GM10248 (cell line): ENCODE measurements around the gene MGARP.
"Not testable (repeated sequence)": the region's sequence is repeated elsewhere in the genome, so short reads cannot be mapped to it uniquely, and the experiment has no call there.

Experiments used
- CTCF ChIA-PET: fragments of 300-600 bp; sonication (Branson Sonifier 250); formaldehyde crosslinking; extraction: SDS; loops from one replicate; lab custom pipeline; 2021; ENCODE audit warnings: antibody characterized with exemption; lab: Yijun Ruan, JAX
- POLR2A ChIA-PET: fragments of 350-650 bp; sonication (Branson Sonifier 250); formaldehyde crosslinking; extraction: SDS; loops from one replicate; lab custom pipeline; 2020; ENCODE audit warnings: antibody characterized with exemption; lab: Yijun Ruan, JAX
- DNase-seq: peaks from one replicate; pipeline ENCODE4 v3.0.0; 2012; ENCODE audit errors: extremely low spot score
- TF ChIP-seq, protein P1 (sequence below): IDR thresholded peaks from 2 replicates; pipeline ENCODE4 v1.5.1; 2012; ENCODE audit warnings: mild to moderate bottlenecking, low read depth; ENCODE audit errors: extremely low read depth, missing control alignments, control extremely low read depth

The MGARP gene

DNA sequence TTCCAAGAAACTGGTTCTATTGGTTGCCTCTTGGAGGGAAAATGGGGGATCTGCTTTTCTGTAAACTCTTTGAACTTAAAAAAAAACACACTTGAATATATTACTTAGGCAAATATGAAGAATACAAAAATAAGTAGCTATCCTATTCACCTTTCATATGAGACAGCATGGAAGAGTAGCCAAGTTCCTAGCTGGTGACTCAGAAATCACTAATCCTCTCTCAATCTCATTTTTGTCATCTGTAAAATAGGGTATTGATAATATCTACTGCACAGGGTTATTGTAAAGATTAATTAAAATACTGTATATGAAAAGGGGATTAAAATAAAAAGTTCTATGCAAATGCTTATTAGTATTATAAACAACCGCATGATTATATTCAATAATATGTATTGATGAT, 12.7 kb downstream of the MGARP start:
- no peak for DNase-seq
- ChIA-PET POLR2A (no interaction called here), CTCF (interaction anchor here (1.3 to 2.3 kb wide), 4 partner anchors 10 to 90 kb away, joined by 3 to 16 read pairs (median 6); partner anchors contain the start of gene ELF2)
- TF ChIP-seq, protein P1, sequence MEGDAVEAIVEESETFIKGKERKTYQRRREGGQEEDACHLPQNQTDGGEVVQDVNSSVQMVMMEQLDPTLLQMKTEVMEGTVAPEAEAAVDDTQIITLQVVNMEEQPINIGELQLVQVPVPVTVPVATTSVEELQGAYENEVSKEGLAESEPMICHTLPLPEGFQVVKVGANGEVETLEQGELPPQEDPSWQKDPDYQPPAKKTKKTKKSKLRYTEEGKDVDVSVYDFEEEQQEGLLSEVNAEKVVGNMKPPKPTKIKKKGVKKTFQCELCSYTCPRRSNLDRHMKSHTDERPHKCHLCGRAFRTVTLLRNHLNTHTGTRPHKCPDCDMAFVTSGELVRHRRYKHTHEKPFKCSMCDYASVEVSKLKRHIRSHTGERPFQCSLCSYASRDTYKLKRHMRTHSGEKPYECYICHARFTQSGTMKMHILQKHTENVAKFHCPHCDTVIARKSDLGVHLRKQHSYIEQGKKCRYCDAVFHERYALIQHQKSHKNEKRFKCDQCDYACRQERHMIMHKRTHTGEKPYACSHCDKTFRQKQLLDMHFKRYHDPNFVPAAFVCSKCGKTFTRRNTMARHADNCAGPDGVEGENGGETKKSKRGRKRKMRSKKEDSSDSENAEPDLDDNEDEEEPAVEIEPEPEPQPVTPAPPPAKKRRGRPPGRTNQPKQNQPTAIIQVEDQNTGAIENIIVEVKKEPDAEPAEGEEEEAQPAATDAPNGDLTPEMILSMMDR: no peak

DNA sequence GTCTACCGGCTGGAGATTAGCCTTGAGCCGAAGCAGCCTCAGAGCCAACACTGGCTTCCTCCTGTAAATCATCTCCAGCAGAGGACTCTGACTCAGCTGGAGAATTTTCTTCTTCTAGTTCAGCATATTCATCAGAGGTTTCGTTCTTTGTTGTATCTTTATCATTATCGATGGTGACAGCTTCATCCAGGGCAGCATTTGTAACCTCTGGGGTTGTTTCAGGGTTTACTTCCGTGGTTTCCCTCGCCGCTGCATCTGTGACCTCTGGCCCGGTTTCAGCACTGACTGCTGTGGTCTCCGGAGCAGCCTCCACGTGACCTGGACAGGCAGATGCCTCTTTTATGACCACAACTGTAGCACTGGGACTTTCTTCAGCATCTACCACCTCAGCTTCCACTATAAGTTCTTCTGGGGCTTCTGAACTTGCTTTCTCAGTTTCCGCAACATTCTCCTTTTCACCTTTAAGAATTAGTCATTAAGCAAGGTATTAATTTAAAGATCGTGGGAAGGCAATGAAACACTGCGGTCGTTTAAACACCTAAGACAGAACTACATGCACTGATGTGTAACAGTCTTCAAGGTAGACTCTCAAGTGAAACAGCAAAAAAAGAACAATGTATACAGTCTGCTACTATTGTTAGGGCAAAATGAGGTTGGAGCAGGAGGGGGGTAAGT, 13.3 kb downstream of the MGARP start:
- ChIA-PET CTCF (interaction anchor here (0.9 to 2.3 kb wide), 14 partner anchors 9 to 168 kb away, joined by 3 to 16 read pairs (median 4); partner anchors contain the start of genes ELF2 and NAA15), POLR2A (interaction anchor here (1.0 kb wide), 1 partner anchor 90 kb away, joined by 4 read pairs; the partner anchor contains the start of gene ELF2)
- DNase-seq: peak; percentile 88

DNA sequence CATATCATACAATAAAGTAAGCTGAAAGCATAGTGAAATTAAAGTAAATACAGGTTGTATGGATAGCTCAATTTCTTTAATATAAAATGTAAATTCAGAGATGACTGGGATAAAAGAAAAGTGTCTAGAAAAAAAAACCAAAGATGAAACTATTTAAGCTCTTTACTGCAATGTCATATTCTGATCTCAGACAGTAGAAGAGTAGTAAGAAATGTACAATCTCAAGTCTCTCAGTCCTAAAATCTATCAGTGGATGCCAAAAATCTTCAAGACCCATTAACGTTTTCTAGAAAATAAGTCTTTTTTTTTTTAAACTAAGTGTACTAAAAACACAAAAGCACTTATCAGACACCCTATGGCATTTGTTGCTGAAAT, 13.8 kb downstream of the MGARP start:
- CTCF ChIA-PET: interaction anchor here (0.9 to 2.3 kb wide), 15 partner anchors 8 to 168 kb away, joined by 3 to 16 read pairs (median 4); partner anchors contain the start of genes ELF2 and NAA15

More for the DNA sequence above, 13.3 kb downstream of the MGARP start:
- TF ChIP-seq, protein P1: no peak

DNA sequence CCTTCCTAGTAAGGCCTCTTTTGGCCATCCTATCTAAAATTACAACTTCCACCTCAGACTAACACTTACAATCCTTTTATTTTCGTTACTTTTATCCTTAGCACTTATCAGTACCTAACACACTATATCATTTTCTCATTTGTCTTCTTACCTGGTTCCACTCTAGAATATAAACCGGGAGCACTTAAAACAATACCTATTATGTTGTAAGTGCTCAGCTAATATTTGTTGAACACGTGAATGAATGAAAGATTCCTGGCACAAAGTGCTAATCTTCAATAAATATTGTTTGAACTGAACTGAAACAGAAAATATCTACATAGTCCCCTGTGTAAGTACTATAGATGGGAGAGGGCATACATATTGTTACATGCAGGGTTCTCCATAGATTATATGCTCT, 14.4 kb downstream of the MGARP start:
- TF ChIP-seq, protein P1: no peak
- ChIA-PET POLR2A (interaction anchor here (1.0 kb wide), 1 partner anchor 89 kb away, joined by 4 read pairs; the partner anchor contains the start of gene ELF2), CTCF (interaction anchor here (0.9 to 2.3 kb wide), 12 partner anchors 10 to 167 kb away, joined by 3 to 16 read pairs (median 4); partner anchors contain the start of gene NAA15)
- DNase-seq: no peak

More for the DNA sequence above, 13.8 kb downstream of the MGARP start:
- POLR2A ChIA-PET: interaction anchor here (1.0 kb wide), 1 partner anchor 90 kb away, joined by 4 read pairs; the partner anchor contains the start of gene ELF2
- no peak for DNase-seq
- TF ChIP-seq, protein P1: no peak

DNA sequence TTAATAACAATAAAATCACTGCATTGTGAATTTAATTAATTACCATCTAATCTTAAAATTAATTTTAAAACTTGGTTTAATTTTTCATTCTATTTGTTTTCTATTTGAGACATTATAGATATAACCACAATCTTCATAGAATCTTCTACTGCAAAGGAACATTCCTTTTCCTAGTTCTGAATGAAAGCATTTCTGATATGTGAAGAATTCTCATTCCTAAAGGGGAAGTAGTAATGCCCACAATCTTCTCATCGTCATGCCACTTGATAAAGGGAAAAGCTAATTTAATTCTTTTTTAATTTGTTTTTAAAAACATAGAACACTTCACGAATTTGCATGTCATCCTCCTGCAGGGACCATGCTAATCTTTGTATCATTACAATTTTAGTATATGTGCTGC, 23.7 kb downstream of the MGARP start:
- DNase-seq: no peak
- ChIA-PET POLR2A (no interaction called here), CTCF (interaction anchor here (0.8 to 2.4 kb wide), 5 partner anchors 10 to 226 kb away, joined by 3 to 6 read pairs (median 4); no protein-coding TSS in a partner anchor)
- TF ChIP-seq, protein P1: no peak

DNA sequence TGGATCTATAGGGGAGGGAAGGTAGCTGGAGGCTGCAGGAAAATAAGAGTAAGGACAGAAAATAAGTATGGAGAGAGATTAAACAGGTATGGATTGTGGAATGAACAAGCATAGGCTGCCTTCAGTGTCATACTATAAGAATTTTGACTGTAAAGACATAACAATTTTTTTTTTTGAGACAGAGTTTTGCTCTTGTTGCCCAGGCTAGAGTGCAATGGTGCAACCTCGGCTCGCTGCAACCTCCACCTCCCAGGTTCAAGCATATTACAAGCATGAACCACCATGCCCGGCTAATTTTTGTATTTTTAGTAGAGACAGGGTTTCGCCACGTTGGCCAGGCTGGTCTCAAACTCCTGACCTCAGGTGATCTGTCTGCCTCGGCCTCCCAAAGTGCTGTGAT, 24.4 kb downstream of the MGARP start:
- DNase-seq, POLR2A ChIA-PET: not testable (repeated sequence)
- CTCF ChIA-PET: interaction anchor here (1.2 to 1.6 kb wide), 2 partner anchors 10 to 40 kb away, joined by 3 to 4 read pairs; no protein-coding TSS in a partner anchor
